NCI-H446 (cell line): ENCODE data around the gene PDE4A.
"Not testable (repeated sequence)": the region's sequence is repeated elsewhere in the genome, so short reads cannot be mapped to it uniquely, and the experiment has no call there.

Experiments used
- DNase-seq, 2 experiments: peaks; one replicate each; lab custom pipeline; 2025; lab: John Stamatoyannopoulos, UW

PDE4A gene

DNA sequence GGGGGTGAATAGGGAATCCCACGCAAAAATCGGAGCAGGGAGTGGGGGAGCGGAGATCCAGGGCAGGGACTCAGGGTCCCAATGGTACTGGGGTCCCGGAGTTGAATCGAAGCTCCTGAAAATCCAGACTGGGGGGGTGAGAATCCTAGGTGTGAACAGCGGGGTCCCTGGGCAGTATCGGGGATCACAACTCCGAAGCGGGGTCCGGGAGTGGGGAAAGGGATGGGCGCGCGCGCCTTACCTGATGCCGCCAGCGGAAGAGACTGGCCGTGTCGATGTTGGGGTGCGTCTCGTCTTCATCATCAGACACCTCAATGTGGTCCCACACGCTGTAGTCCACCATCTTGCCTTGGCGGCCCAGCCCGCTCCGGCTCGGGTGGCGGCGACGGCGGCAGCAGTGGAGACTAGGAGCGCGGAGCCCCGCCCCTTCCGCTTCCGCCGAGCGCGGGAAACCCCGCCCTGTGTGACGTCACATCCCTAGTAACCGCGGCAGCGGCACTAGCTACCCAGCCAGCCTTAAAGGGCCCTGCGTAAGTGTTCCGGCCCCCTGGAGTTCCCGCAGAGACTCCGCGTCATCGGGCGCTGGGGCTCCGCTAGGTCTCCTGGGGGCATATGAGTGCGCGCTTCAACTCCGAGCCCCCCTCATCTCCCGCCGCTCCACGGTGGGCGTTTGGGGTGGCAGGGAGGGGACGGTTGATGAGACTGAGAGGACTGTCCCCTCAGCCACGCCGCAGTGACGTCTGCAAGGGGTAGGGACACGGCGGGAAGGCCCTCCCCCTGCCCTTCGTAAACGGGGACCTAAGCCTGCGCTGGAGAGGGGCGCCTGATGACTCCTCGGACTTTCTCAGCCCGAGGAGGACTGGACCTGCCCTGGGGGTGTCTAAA, 17.0 kb upstream of the PDE4A start, which contains the start of gene CDC37:
CDC37 (minus strand) TSS at position 406 of the 885 bp plus-strand sequence; CDS start at position 343, 63 bp downstream.
- peak; percentile 91 to 99 for DNase-seq

GRCh38 chr19:10404888-10405820, 15.2 kb upstream of the PDE4A start:
- no peak for DNase-seq

DNA sequence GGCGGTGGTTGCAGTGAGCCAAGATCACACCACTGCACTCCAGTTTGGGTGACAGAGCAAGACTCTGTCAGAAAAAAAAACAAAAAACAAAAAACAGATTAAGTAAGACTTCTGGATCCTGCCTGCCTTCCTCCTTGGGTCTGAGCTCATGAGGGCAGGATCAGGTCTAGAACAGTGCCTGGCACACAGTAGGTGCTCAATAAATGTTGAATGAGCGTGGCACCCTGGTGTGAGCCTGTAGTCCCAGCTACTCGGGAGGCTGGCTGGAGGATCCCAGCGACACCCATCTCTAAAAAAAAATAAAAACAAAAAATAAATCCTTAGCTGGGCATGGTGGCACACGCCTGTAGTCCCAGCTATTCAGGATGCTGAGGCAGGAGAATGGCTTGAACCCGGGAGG, 14.1 kb upstream of the PDE4A start:
- no peak for DNase-seq

- no peak for DNase-seq
Measured at GRCh38 chr19:10407096-10407495, 13.2 kb upstream of the PDE4A start.

DNA sequence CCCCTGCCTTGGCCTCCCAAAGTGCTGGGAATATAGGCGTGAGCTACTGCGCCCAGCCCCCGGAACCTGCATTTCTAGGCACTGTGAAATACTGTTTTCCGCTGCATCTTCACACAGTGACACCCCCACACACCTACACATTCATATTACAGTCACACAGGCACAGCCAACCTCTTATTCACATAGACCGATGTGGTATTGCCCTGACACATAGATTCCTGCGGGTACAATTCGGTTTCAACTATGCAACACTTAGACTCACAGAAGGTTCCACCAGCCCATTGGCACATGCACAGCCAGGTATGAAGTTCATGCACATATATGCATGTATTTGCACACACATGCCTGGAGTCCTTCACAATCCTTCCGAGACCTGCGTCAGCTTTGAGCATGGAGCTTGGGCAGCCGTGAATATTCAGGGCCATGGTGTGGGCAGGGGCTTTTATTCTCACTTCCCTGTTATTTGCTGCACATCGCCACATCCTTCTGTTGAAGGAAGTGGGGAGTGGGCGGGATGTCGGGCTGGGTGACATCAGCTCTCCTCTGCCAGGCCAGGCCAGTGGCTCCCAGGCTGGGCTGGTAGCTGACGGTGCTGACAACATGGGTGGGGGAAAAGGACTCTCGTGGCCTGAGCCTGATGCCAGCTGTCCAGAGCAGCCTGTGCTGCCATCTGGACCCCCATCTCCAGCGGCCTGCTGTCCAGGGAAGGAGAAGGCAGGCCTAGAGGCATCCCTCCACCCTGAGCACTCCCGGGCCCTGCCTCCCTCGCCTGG, 11.6 kb upstream of the PDE4A start:
- no peak for DNase-seq

- DNase-seq, result not testable (repeated sequence)
Measured at GRCh38 chr19:10411224-10411623, 9.1 kb upstream of the PDE4A start.

DNA sequence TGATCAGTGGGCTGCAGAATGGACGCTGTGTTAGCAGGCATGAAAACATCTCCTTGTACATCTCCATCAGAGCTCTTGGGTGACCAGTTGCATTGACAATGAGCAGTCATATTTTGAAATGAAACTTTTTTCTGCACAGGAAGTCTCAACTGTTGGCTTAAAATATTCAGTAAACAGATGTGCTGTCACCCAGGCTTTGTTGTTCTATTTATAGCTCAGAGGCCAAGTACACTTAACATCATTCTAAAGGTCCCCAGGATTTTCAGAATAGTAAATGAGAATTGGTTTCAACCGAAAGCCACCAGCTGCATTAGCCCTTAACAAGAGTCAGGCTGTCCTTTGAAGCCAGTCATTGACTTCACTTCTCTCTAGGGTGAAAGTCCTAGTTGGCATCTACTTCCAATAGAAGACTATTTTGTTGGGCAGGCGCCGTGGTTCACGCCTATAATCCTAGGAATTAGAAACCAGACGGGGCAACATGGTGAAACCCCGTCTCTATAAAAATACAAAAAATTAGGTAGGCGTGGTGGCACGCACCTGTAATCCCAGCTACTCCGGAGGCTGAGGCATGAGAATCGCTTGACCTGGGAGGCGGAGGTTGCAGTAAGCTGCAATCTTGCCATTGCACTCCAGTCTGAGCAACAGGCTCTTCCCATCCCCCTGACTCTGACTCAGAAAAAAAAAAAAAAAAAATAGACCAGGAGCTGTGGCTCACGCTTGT, 7.9 kb upstream of the PDE4A start:
- DNase-seq, result no peak

- no peak for DNase-seq
Measured at GRCh38 chr19:10416083-10416379, 4.3 kb upstream of the PDE4A start.

- peak; percentile 85 to 97 for DNase-seq
Measured at GRCh38 chr19:10416380-10417257, 3.7 kb upstream of the PDE4A start.

- DNase-seq, result peak; percentile 51 to 64
Measured at GRCh38 chr19:10417541-10418234, 2.6 kb upstream of the PDE4A start.

DNA sequence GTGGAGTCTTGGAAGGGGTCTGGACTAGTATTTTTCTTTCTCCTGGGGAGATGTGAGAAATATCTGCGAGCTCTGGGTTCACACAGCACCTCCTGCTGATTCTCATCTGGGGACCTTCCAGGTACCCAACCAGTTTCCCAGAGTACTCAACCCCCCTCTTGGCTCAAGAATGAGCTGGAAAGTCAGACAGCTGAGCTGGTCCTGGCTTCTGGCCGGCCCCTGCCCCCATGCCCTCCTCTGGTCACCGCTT, 2.2 kb upstream of the PDE4A start:
- DNase-seq, result peak in 1 of 2 experiments; percentile 52

GRCh38 chr19:10418485-10419199, 1.7 kb upstream of the PDE4A start:
- DNase-seq, result peak; percentile 45 to 46

DNA sequence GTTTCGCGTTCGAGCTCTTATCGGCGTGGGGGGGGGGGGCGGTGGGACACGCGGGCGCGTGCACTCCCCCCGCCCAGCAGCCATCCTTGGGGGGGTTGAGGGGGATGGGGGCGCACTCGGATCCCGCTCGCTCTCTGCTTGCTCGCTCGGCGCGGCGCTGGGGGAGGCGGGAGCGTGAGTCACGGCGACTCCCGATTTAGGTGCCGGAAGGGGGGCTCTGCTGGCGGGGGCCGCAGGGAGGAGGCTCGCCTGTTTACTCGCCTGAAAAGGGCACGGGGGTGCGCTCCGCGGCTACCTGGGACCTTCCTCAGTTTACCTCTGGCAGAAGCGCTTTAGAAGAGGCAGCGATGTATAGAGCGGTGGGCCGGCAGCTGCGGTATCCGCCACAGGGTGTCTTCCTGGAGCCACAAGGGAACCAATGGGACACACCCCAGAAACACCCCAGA, 1.1 kb upstream of the PDE4A start:
- DNase-seq, result peak in 1 of 2 experiments; percentile 74

GRCh38 chr19:10419646-10420443, 493 bp upstream of the PDE4A start:
- DNase-seq, result peak; percentile 95 to 98

DNA sequence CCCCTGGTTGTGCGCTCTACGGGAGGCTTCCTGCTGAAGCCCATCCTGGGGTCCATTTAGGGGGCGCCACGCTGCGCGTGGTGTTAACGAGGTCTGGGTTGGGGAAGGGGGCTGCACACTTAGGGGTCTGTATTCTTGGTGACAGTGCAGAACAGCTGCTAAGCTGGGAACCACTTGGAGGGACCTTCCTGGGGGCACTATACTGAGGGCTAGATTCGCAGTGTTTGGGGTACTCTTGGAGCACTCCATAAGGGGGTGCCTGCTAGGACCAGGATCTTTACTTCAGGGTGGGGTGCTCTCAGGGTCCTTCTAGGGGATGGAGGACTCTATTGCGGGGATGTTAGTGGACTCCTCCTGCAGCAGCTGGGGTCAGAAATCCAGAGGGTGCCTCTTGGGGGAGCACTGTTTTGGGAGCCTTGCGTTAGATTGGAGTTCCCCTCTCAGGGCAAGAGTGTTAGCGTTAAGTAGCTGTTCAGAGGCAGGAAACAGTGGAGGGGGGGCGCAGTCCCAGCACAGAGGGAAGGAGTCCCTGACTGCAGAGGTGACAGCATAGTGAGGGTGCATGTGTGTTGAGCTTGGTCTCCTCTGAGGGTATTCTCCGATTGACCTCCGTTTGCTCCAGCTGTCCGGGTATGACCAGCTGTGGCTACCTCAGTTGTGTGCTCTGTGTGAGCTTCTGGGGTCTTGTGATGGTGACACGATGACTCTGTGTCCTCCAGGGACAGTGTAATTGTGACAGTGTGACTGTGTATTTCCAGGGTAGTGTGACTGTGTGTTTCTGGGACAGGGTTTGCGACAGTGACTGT, 1.1 kb downstream of the PDE4A start:
- DNase-seq, result no peak

DNA sequence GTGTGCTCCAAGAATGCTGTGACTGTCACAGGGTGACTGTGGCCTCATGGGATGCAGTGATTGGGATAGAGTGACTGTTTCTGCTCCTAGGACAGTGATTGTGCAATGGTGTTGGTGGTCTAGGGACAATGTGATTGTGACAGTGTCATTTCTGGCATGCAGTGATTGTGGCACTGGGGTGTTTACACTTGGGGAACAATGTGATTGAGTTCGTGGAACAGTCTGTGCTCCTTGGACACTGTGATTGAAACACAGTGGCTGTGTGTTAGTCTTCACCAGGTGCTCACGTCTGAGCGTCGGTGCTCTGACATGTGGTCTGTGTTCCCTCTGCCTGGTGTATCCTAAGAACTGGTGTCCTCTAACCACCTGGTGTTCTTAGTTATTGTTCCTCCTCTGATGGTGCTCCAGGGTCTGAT, 1.7 kb downstream of the PDE4A start:
- DNase-seq, result no peak

GRCh38 chr19:10422846-10423245, 2.5 kb downstream of the PDE4A start:
- peak in 1 of 2 experiments; percentile 35 for DNase-seq
